ENCODE measurements around the gene GSTA4. TPM values are rescaled to one million over a fixed set of nuclear protein-coding genes. Genes with fewer than 3 reads are reported as not detected.
A peak's percentile ranks its signal among the peaks of the same experiment; 100 is the strongest.

GSTA4 gene
- total and polyA plus RNA-seq, 2 donors from 2014 or later, result 17.4 to 47.4 TPM

DNA sequence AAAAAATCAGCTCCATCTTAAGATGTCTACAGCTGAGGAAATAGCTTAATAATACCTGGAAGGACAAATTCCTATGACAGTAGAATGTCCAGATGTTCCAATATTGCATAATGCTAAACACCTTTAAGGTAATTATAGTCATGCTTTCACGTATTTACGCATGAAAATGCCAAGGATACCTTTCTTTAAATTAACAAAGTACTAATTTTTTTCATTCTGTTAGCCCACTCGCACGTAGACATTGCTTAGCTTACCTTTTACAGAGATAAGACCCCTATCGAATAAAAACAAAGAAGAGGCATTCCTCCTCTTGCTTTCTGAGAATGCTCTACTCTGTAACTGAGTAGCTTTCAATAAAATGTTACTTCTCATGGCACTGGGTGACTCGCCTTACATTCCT is 4.4 kb upstream of the GSTA4 start:
- TF ChIP-seq CTCF (IDR thresholded peaks at IDR 0.05; ENCODE audit: borderline replicate concordance, extremely low read depth, insufficient read depth), result no peak
- Histone ChIP-seq H3K9ac (ENCODE audit: low read length in 3 of 3) (no peak overlapping the region), H3K36me3 (ENCODE audit: control insufficient read depth in 2 of 3, insufficient read depth in 3 of 3, low read length in 3 of 3) (peaks cover 0 to 8% (median 0%) of the 10 kb centered on the region in 3 donors), H3K27ac (ENCODE audit: low read depth in 2 of 2, low read length in 2 of 2) (no peak overlapping the region), H3K4me3 (ENCODE audit: low read length in 3 of 3) (no peak overlapping the region), H3K9me3 (ENCODE audit: control insufficient read depth in 2 of 3, insufficient read depth in 1 of 3, low read length in 3 of 3) (no peaks in the 10 kb centered on the region), H3K4me1 (ENCODE audit: control insufficient read depth in 2 of 3, insufficient read depth in 2 of 3, low read depth in 1 of 3, low read length in 3 of 3) (no peaks in the 10 kb centered on the region), H3K27me3 (ENCODE audit: control insufficient read depth, insufficient read depth, low read length) (no peaks in the 10 kb centered on the region)
- DNase-seq (no peak), FAIRE-seq (no peak)
- intact Hi-C loops (cut with DNase I), result loop anchor here (2.0 kb wide), 1 partner anchor 19 kb away; no protein-coding TSS in a partner anchor

DNA sequence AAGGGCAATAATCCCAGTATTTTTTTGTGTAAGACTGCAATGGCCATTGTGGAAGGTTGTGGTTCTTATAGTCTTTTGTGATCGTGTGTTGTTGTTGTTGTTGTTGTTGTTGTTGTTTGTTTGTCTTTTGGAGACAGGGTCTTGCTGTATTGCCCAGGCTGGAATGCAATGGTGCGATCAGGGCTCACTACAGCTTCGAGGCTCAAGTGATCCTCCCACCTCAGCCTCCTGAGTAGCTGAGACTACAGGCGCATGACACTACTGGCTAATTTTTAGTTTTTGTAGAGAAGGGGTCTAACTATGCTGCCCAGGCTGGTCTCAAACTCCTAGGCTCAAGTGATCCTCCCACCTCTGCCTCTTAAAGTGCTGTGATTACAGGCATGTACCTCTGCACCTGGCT is 3.5 kb upstream of the GSTA4 start:
- DNase-seq, result no peak
- no peak for FAIRE-seq
- no peak overlapping the region for H3K4me3 ChIP-seq (ENCODE audit: low read length in 3 of 3)
- peaks cover 0 to under 1% (median 0%) of the 10 kb centered on the region in 3 donors for H3K36me3 ChIP-seq (ENCODE audit: control insufficient read depth in 2 of 3, insufficient read depth in 3 of 3, low read length in 3 of 3)
- H3K27me3 ChIP-seq (ENCODE audit: control insufficient read depth, insufficient read depth, low read length), result no peaks in the 10 kb centered on the region
- H3K9me3 ChIP-seq (ENCODE audit: control insufficient read depth in 2 of 3, insufficient read depth in 1 of 3, low read length in 3 of 3), result no peaks in the 10 kb centered on the region
- no peak for TF ChIP-seq CTCF (IDR thresholded peaks at IDR 0.05; ENCODE audit: borderline replicate concordance, extremely low read depth, insufficient read depth)
- no peak overlapping the region for H3K9ac ChIP-seq (ENCODE audit: low read length in 3 of 3)
- H3K4me1 ChIP-seq (ENCODE audit: control insufficient read depth in 2 of 3, insufficient read depth in 2 of 3, low read depth in 1 of 3, low read length in 3 of 3), result peaks cover 0 to 2% (median 0%) of the 10 kb centered on the region in 3 donors
- H3K27ac ChIP-seq (ENCODE audit: low read depth in 2 of 2, low read length in 2 of 2), result no peak overlapping the region
- intact Hi-C loops (cut with DNase I), result loop anchor here (2.0 kb wide), 1 partner anchor 20 kb away; no protein-coding TSS in a partner anchor

GRCh38 chr6:52995913-52996645 is 995 bp upstream of the GSTA4 start:
- Histone ChIP-seq H3K36me3 (ENCODE audit: control insufficient read depth in 2 of 3, insufficient read depth in 3 of 3, low read length in 3 of 3) (peaks cover 0 to 2% (median 0%) of the 10 kb centered on the region in 3 donors), H3K27ac (ENCODE audit: low read depth in 2 of 2, low read length in 2 of 2) (peak overlapping the region in 1 of 2 donors; percentile 60), H3K27me3 (ENCODE audit: control insufficient read depth, insufficient read depth, low read length) (no peaks in the 10 kb centered on the region), H3K4me3 (ENCODE audit: low read length in 3 of 3) (peak overlapping the region in 2 of 3 donors; percentile 58 to 92), H3K9ac (ENCODE audit: low read length in 3 of 3) (peak overlapping the region in 1 of 3 donors; percentile 41), H3K4me1 (ENCODE audit: control insufficient read depth in 2 of 3, insufficient read depth in 2 of 3, low read depth in 1 of 3, low read length in 3 of 3) (peaks cover 0 to 3% (median 3%) of the 10 kb centered on the region in 3 donors), H3K9me3 (ENCODE audit: control insufficient read depth in 2 of 3, insufficient read depth in 1 of 3, low read length in 3 of 3) (no peaks in the 10 kb centered on the region)
- DNase-seq (peak; percentile 46 to 79 (median 73)), FAIRE-seq (no peak)
- intact Hi-C loops (cut with DNase I), result no loop called here
- no peak for TF ChIP-seq CTCF (IDR thresholded peaks at IDR 0.05; ENCODE audit: borderline replicate concordance, extremely low read depth, insufficient read depth)
